NB4 (cell line): ENCODE measurements around the gene SOX13.

ENCODE experiments used
- DNase-seq: peaks from one replicate; pipeline ENCODE4 v3.0.0; 2010; ENCODE audit warnings: low read depth
- H3K4me3 ChIP-seq: one replicate; pipeline ENCODE4 v1.5.1; 2011; ENCODE audit warnings: mild to moderate bottlenecking, low read depth, low read length, moderate library complexity
- MYC ChIP-seq: IDR thresholded peaks from 2 replicates; pipeline ENCODE4 v1.6.1; 2011; ENCODE audit warnings: low read depth, low read length
- POLR2A ChIP-seq: IDR thresholded peaks from 2 replicates; pipeline ENCODE4 v1.6.1; 2011; ENCODE audit warnings: mild to moderate bottlenecking; ENCODE audit not compliant: insufficient read length; ENCODE audit errors: extremely low read depth
- TF ChIP-seq, protein P1 (sequence below): IDR thresholded peaks from 2 replicates; pipeline ENCODE4 v1.6.1; 2011; ENCODE audit warnings: low read depth, low read length
- TF ChIP-seq, protein P2 (sequence below): IDR thresholded peaks from one replicate; pipeline ENCODE4 v1.5.1; 2012; ENCODE audit warnings: low read depth, low read length

SOX13 gene

DNA sequence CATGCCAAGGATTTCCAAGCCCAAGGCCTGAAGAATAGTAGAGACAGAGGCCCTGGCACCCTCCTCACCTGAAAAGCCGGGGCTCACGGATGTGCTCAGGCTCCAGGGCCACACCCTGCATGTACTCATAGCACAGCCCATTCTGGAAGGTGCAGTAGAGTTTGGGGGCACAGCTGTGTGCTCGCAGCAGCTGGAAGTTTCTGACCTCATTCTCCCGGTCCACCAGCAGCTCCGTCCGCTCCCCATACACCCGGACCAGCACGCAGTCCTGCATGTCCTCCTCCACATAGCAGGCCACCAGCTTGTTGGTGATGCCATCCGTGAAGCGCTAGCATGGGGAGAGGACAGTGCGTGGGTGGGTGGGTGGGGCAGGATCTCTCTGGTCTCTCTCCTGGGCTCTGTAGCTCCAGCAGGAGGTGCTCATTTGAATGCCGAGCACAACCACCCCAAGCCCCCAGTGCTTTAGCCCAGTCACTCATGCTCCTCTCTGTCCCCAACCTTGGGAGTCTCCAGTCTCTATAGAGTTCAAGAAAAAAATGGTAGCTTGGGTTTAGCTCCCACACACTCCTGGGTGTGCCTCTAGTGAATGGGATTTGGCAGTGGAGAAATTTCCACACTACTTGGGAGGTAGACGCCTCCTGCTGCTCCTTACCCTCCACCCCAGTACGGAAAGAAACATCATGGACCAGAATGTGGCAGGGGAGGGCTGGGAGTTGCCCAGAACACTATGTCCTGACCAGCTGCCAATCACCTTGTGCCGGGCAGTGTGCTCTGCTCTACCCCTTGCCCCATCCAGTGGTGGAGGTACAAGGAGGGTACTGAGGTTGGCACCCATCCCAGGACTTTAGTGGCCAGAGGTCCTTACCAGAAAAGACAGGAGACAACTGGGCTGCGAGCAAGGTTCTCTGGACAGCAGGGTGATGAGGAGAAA is 77.0 kb downstream of the SOX13 start:
- no peak for TF ChIP-seq MYC
- TF ChIP-seq, protein P1, sequence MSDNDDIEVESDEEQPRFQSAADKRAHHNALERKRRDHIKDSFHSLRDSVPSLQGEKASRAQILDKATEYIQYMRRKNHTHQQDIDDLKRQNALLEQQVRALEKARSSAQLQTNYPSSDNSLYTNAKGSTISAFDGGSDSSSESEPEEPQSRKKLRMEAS: no peak
- no peak for DNase-seq
- no peak overlapping the region for H3K4me3 ChIP-seq

DNA sequence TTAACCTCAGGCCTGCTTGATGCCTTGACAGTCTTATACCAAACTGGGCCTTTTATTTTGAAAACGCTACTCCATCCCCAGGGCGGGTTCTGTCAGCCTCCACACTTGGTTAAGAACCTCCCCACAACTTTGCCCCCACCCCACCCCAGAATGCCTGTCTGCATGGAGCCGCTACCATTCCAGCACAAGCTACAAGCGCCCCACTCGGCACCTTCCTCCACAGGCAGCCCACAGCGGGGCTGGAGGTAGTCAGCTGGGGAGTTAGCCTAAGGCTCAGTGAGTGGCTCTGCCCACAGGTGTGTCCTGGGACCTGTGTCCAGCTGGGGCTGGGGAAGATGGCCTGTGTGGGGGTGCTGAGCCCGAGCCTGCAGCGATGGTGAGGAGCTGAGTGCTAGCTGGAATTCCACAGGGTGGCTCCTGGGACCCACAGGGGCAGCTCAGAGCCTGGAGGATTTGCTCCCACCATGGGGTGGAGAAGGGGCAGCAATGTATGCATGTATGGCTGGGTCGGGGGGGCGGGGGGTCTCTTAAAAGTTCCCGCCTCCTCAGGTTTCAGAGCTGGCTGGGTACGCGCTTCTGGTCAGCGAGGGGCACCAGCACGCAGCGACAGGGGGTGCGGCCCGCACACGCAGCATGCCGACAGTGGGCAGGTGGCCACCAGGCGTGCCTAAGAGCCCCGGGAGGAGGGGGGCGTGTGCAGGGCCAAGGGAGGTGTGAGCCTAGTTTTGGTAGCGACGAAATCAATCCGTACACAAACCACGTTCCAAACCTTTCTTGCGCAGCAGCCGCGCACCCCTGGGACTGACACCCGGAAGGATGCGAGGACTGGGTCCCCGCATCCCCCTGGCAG is 78.0 kb downstream of the SOX13 start:
- DNase-seq: peak; percentile 36
- no peak for TF ChIP-seq POLR2A
- TF ChIP-seq MYC: no peak
- TF ChIP-seq, protein P2, sequence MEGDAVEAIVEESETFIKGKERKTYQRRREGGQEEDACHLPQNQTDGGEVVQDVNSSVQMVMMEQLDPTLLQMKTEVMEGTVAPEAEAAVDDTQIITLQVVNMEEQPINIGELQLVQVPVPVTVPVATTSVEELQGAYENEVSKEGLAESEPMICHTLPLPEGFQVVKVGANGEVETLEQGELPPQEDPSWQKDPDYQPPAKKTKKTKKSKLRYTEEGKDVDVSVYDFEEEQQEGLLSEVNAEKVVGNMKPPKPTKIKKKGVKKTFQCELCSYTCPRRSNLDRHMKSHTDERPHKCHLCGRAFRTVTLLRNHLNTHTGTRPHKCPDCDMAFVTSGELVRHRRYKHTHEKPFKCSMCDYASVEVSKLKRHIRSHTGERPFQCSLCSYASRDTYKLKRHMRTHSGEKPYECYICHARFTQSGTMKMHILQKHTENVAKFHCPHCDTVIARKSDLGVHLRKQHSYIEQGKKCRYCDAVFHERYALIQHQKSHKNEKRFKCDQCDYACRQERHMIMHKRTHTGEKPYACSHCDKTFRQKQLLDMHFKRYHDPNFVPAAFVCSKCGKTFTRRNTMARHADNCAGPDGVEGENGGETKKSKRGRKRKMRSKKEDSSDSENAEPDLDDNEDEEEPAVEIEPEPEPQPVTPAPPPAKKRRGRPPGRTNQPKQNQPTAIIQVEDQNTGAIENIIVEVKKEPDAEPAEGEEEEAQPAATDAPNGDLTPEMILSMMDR: no peak
- TF ChIP-seq, protein P1: no peak
- H3K4me3 ChIP-seq: no peak overlapping the region

DNA sequence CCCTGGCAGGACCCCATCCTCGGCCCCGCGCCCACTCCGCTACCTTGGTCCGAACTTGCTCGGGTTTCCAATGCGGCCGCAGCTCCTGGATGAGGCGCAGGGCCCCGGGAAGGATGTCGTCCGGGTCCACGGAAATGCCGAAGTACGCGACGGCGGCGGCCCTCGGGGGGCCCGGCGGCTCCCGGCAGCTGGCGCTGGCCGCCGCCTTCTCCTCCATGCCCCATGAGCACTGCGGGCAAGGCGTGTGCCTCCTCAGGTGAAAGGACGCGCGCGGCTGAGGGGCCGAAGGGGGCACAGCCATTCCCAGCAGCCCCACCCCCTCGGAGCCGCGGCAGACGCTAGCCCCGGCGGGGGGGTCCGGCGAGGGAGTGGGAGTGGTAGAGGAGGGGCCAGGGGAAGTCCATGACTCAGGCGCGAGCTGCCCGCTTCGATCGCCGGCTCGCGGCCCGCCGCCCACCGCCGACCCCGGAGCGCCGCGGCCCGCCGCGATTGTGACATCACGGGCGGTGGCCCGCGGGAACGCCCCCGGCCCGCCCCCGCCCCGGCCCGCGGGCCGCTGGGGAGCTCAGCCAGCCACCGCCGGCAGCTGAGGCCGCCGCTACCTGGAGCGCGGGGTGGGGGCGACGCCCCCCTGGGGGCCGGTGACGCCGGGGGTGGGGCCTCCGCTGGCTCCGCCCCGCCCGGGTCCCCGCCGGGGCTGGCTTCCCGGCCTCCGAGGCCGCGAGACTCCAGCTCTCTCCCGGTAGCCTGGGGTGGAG is 78.8 kb downstream of the SOX13 start, which contains the start of gene ETNK2:
Gene ETNK2 (minus strand): TSS at position 493 of the 758 bp plus-strand sequence. CDS start 192 bp downstream, at position 301.
- TF ChIP-seq, protein P1: no peak
- TF ChIP-seq POLR2A: no peak
- TF ChIP-seq, protein P2: no peak
- no peak for TF ChIP-seq MYC
- no peak within 1 kb of the TSS for H3K4me3 ChIP-seq
- DNase-seq: peak; percentile 46

DNA sequence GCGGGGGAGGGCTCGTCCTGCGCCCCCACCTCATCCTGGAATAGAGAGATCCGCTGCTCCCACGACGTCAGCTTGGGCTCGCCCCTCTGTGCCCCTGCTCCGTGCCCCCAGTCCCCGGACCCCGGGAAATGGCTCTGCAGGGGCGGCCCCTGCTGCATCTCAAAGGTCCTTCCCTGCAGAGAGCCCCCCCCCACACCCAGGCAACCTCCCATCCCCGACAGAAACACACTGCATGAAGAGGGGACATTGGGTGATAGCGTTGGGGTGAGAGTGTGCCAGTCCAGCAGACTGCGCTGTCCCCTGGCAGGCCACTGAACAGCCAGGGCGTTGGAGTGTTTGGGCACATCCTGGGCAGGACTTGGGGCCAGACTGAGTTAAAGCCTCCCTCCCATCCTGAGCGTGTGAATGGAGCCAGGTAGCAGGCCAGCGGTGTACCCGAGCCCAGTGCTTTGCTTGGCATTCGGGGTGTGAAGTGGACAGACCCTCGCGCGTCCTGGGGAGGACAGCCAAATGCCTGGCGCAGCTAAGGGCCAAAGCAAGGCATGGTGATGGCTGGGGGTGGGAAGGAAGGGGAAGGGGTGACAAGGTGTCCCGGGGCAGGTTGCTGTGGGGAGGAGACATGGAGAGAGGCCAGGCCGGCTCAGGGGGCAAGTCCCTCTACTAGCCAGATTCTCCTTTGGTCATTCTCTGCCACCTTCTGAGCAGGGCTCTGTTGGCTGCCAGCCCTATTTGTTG is 79.6 kb downstream of the SOX13 start:
- TF ChIP-seq, protein P1: no peak
- TF ChIP-seq MYC (no peak), POLR2A (no peak)
- TF ChIP-seq, protein P2: no peak
- no peak for DNase-seq
- no peak overlapping the region for H3K4me3 ChIP-seq

DNA sequence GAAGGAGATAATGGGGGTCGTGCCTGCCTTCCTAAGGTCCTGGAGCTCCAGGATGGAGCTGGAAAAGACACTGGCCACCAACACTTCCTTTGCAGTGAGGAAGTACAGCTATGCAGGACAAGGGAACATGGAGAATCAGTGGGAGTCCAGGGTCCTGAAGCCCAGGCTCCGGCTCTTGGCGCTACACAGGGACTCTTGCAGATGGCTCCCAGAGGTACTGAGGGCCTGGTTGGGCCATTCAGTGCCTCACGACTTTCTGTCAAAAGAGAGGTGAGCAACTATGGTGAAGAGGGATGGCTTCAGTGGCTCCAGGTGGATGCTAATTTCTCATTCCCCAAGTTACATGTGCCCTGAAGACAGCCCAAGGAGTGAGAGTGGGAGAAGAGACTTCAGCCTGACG is 80.8 kb downstream of the SOX13 start:
- H3K4me3 ChIP-seq: no peak overlapping the region
- no peak for DNase-seq
- TF ChIP-seq POLR2A (no peak), MYC (no peak)

DNA sequence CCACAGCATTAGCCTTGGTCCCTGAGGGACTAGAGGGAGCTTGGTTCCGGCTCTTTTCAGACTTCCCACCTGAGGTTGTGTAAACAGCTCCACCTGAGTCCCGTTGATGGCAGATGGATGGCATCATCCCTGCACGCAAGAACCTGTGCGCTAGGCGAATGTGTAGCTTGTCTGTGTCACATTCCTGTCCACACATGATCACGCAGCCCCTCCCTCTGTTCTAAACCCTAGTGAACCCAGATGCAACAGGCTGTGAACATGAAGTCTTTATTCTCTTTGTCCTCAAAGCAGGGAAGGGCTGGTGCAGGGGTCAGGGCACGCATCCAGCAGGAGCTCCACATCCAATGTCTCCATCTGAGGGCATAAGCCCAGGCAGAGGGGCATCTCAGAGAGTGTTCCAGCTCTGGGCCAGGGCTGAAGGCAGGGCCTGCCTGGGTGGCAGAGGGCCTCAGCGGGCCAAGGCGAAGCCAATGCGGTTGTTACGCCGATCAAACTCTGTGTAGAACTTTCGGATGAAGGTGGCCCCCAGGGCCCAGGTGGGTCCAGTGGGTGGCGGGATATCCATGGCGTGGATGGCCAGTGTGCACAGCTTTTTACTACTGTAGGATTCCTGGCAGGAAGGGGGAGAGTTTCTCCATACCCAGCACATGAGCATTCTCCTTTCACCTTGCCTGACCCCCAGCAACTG is 81.8 kb downstream of the SOX13 start:
- TF ChIP-seq POLR2A (no peak), MYC (no peak)
- TF ChIP-seq, protein P1: no peak
- TF ChIP-seq, protein P2: no peak
- DNase-seq: no peak
- no peak overlapping the region for H3K4me3 ChIP-seq
